ENCODE data around the gene EGLN1. TPM values are rescaled to one million over a fixed set of nuclear protein-coding genes. Genes with fewer than 3 reads are reported as not detected.
"Not testable (repeated sequence)": the region's sequence is repeated elsewhere in the genome, so short reads cannot be mapped to it uniquely, and the experiment has no call there.

Gene EGLN1
- total RNA-seq, 4 donors from 2014 or later: 36.6 to 48.5 (median 42.2) TPM

- no peak for DNase-seq
- Histone ChIP-seq H3K4me1 (no peaks in the 10 kb centered on the region), H3K27me3 (no peaks in the 10 kb centered on the region), H3K4me3 (replicated peaks in 1 of 3) (no peak overlapping the region), H3K9me3 (no peaks in the 10 kb centered on the region), H3K27ac (no peak overlapping the region), H3K36me3 (no peaks in the 10 kb centered on the region)
- TF ChIP-seq CTCF (IDR thresholded peaks at IDR 0.05): no peak
- TF ChIP-seq POLR2A (IDR thresholded peaks at IDR 0.05): no peak
- intact Hi-C loops (cut with DNase I): no loop called here
These were observed 20.6 kb upstream of the EGLN1 start for GRCh38 chr1:231442735-231443134.

- no peak overlapping the region for H3K4me3 ChIP-seq (replicated peaks in 1 of 3)
- 90 to 100% methylated on average over 2 of the region's 2 CpGs for WGBS, 2 donors
- H3K27ac ChIP-seq: no peak overlapping the region
- TF ChIP-seq CTCF (IDR thresholded peaks at IDR 0.05) (no peak), POLR2A (IDR thresholded peaks at IDR 0.05) (no peak)
- H3K9me3 ChIP-seq: no peaks in the 10 kb centered on the region
- DNase-seq: no peak
- H3K27me3 ChIP-seq: no peaks in the 10 kb centered on the region
- intact Hi-C loops (cut with DNase I): no loop called here
- no peaks in the 10 kb centered on the region for H3K4me1 ChIP-seq
- no peaks in the 10 kb centered on the region for H3K36me3 ChIP-seq
These were observed 10.9 kb upstream of the EGLN1 start for GRCh38 chr1:231432996-231433395.

- H3K9me3 ChIP-seq: no peaks in the 10 kb centered on the region
- no peak overlapping the region for H3K4me3 ChIP-seq (replicated peaks in 1 of 3)
- WGBS, 2 donors: 91 to 95% methylated on average over 6 of the region's 6 CpGs
- H3K4me1 ChIP-seq: no peaks in the 10 kb centered on the region
- intact Hi-C loops (cut with DNase I): no loop called here
- no peak for TF ChIP-seq CTCF (IDR thresholded peaks at IDR 0.05)
- H3K27me3 ChIP-seq: no peaks in the 10 kb centered on the region
- H3K27ac ChIP-seq: no peak overlapping the region
- H3K36me3 ChIP-seq: no peaks in the 10 kb centered on the region
- no peak for DNase-seq
These were observed 9.8 kb upstream of the EGLN1 start for GRCh38 chr1:231431665-231432415.

- H3K27ac ChIP-seq; H3K4me1 ChIP-seq; DNase-seq; H3K9me3 ChIP-seq; H3K4me3 ChIP-seq (replicated peaks in 1 of 3); intact Hi-C loops (cut with DNase I); H3K27me3 ChIP-seq; H3K36me3 ChIP-seq: not testable (repeated sequence)
- 97% methylated on average over 20 to 23 of the region's 31 CpGs for WGBS, 2 donors
These were observed 8.7 kb upstream of the EGLN1 start for GRCh38 chr1:231430678-231431352.

- no peaks in the 10 kb centered on the region for H3K36me3 ChIP-seq
- H3K27me3 ChIP-seq: no peaks in the 10 kb centered on the region
- no peak overlapping the region for H3K4me3 ChIP-seq (replicated peaks in 1 of 3)
- no peaks in the 10 kb centered on the region for H3K9me3 ChIP-seq
- TF ChIP-seq CTCF (IDR thresholded peaks at IDR 0.05) (no peak), POLR2A (IDR thresholded peaks at IDR 0.05) (no peak)
- intact Hi-C loops (cut with DNase I): no loop called here
- no peak overlapping the region for H3K27ac ChIP-seq
- 91 to 97% methylated on average over 3 of the region's 3 CpGs for WGBS, 2 donors
- H3K4me1 ChIP-seq: peaks cover 0 to 9% of the 10 kb centered on the region in 2 donors
- no peak for DNase-seq
These were observed 6.3 kb upstream of the EGLN1 start for GRCh38 chr1:231428377-231428776.

Data from thyroid gland (tissue), 4 donors.